ENCODE data around the gene CCDC157.

- TF ChIP-seq CTCF (IDR thresholded peaks at IDR 0.05) (no peak), POLR2A (IDR thresholded peaks at IDR 0.05) (no peak), EP300 (IDR thresholded peaks at IDR 0.05) (no peak), POLR2AphosphoS5 (IDR thresholded peaks at IDR 0.05) (no peak)
Measured at GRCh38 chr22:30381264-30381663, 24.5 kb downstream of the CCDC157 start.

Measured in upper lobe of left lung (tissue), 4 donors.